Medulla oblongata (tissue), 1 donor: ENCODE measurements around the gene GJA9.

ENCODE experiments used
- DNase-seq: peaks from one replicate; pipeline ENCODE4 v3.0.0-alpha.2; 2015; ENCODE audit errors: extremely low spot score

GJA9 gene

DNA sequence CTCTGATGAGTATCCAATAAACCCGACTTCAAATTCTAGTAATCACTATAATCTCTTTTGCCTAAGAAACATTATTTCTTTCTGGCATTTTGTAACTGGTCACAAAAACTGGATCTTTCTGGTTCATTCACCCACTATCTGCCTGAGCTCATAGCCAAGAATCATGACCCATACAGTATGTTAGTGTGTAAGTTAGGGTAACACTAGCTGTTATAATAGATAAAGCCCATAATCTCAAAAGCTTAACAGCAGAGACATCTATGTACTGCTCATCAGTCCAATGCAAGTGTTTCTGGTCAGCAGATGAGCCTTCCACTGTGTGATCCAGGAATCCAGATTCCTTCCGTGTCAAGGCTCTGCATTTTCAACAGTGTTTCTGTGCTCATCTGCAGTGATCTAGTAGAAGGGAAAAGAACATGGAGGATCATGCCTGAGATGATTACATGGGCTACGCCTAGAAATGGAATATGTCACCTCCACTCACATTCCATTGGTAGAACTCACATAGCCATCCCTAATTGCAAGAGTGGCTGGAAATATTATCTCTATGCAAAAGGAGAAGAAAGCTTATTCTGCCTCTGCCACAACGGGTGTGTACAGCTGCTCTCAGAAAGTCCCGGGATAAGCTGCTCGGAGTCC is 49.5 kb downstream of the GJA9 start:
- DNase-seq, result no peak

DNA sequence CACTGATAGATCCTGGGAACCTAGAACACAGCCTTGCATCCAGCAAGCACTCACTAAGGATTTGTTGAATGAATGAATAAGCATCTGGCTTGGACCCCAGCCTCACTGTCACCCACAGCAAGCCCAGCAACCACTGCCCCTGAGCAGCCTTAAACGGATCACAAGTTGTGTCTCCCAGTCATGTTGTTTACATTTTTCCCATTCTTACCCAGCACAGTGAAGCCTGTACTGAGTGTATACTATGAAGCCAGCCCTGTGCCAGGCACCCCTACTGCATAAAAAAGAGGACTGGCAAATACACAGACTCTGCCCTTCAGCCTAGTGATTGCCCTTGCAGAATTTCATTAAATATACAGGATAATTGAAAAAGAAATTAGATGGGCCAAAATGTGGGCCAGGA is 52.0 kb downstream of the GJA9 start:
- DNase-seq, result no peak

DNA sequence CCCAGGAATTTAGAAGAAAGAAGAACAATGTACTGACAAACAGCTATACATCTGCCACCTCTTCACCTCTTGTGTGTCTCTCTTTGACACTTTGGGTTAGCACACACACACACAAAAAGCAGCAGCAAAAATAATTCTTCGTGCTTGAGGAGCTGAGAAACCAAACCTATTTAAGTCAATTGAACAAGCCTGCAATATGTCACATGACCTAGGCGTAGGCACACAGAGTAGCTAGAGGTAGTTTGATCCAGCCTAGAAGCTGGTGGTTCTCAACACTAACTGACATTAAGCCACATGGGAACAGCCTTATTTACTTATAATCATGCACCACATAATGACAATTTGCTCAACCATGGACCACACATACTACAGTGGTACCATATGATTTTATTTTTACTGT is 54.1 kb downstream of the GJA9 start:
- DNase-seq, result no peak

DNA sequence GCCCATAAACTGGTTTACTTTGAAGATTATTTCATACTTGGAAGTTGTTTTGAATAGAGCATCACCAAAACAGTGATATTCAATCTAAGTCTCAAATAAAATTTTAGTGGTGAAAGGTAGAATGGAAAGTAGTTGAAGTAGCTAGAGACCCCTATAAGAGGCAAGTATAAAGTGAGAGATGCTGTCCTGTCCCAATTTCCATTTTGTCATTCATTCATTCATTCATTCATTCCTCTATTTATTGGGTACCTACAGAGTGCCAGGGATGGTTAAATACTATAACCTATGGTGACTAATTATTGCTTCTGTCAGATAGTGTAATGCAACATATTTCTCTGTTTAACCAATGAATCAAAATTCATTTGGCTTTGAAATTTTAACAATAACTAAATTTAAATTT is 54.5 kb downstream of the GJA9 start:
- no peak for DNase-seq

DNA sequence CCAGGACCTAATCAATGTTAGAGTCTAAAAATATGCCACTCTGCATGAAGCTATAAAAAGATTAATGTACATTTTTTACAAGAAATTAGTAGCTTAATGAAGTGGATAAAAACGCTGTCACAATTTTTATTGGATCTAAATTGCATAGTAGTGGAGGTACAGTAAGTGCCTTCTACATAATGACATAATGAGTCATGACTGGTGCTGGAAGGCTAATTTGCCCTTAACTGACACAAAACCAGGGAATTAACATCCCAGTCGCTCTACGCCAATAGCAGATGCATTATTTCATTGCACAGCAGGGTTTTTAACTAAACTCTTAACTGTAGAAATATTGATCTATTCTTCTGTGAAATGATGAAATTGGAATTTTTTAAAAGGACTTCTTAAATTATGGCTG is 55.1 kb downstream of the GJA9 start:
- no peak for DNase-seq
